Astrocyte (in vitro differentiated cells and primary cell): ENCODE data around the gene RITA1. TPM values are rescaled to one million over a fixed set of nuclear protein-coding genes. Genes with fewer than 3 reads are reported as not detected.
A peak's percentile ranks its signal among the peaks of the same experiment; 100 is the strongest.

Experiments used
- DNase-seq: peaks from one replicate; pipeline ENCODE4 v3.0.0-alpha.2; 2010; ENCODE audit warnings: low read depth
- FAIRE-seq: peaks from 2 replicates; lab custom pipeline; 2011; peaks lifted over from hg19 to GRCh38; lab: Jason Lieb, UNC
- H2AFZ ChIP-seq: 2 replicates; pipeline ENCODE4 v1.6.0; 2012; ENCODE audit warnings: low read depth, low read length, inconsistent platforms
- H3K27ac ChIP-seq: 2 replicates; pipeline ENCODE4 v1.5.1; 2011; ENCODE audit warnings: low read depth, low read length, inconsistent platforms
- H3K27me3 ChIP-seq: 2 replicates; pipeline ENCODE4 v1.6.0; 2011; ENCODE audit warnings: low read length, inconsistent platforms; ENCODE audit not compliant: insufficient read depth
- H3K36me3 ChIP-seq: 2 replicates; pipeline ENCODE4 v1.5.1; 2011; ENCODE audit warnings: low read length, inconsistent platforms; ENCODE audit not compliant: insufficient read depth
- H3K4me1 ChIP-seq: 2 replicates; pipeline ENCODE4 v1.5.1; 2011; ENCODE audit warnings: low read length, inconsistent platforms; ENCODE audit not compliant: insufficient read depth
- H3K4me2 ChIP-seq: 2 replicates; pipeline ENCODE4 v1.6.0; 2012; ENCODE audit warnings: low read length, inconsistent platforms
- H3K4me3 ChIP-seq: 2 replicates; pipeline ENCODE4 v1.5.1; 2011; ENCODE audit warnings: low read depth, mild to moderate bottlenecking, low read length, inconsistent platforms; ENCODE audit not compliant: insufficient read depth
- H3K79me2 ChIP-seq: 2 replicates; pipeline ENCODE4 v1.6.0; 2012; ENCODE audit warnings: mild to moderate bottlenecking, low read length, inconsistent platforms; ENCODE audit not compliant: insufficient read depth
- H3K9ac ChIP-seq: 2 replicates; pipeline ENCODE4 v1.6.0; 2012; ENCODE audit warnings: mild to moderate bottlenecking, low read length, inconsistent platforms
- H3K9me3 ChIP-seq: 2 replicates; pipeline ENCODE4 v1.5.1; 2012; ENCODE audit warnings: low read depth, mild to moderate bottlenecking, low read length, inconsistent platforms; ENCODE audit not compliant: insufficient read depth
- H4K20me1 ChIP-seq: 2 replicates; pipeline ENCODE4 v1.6.0; 2012; ENCODE audit warnings: low read length, inconsistent platforms; ENCODE audit not compliant: insufficient read depth
- H3K27ac Mint-ChIP-seq: one replicate; pipeline ENCODE4 v1.8.0; 2021; ENCODE audit warnings: mild to moderate bottlenecking, mixed read lengths; ENCODE audit not compliant: unreplicated experiment
- H3K27me3 Mint-ChIP-seq: one replicate; pipeline ENCODE4 v1.8.0; 2021; ENCODE audit warnings: low read depth, mixed read lengths; ENCODE audit not compliant: unreplicated experiment
- H3K36me3 Mint-ChIP-seq: one replicate; pipeline ENCODE4 v1.8.0; 2021; ENCODE audit warnings: low read depth, mixed read lengths; ENCODE audit not compliant: unreplicated experiment
- H3K4me1 Mint-ChIP-seq: one replicate; pipeline ENCODE4 v1.8.0; 2021; ENCODE audit warnings: low read depth, mixed read lengths; ENCODE audit not compliant: unreplicated experiment
- H3K4me3 Mint-ChIP-seq: one replicate; pipeline ENCODE4 v1.8.0; 2021; ENCODE audit warnings: mild to moderate bottlenecking, moderate library complexity, mixed read lengths; ENCODE audit not compliant: unreplicated experiment
- H3K9me3 Mint-ChIP-seq: one replicate; pipeline ENCODE4 v1.8.0; 2021; ENCODE audit warnings: mild to moderate bottlenecking, mixed read lengths; ENCODE audit not compliant: unreplicated experiment
- EZH2 ChIP-seq: IDR thresholded peaks from 2 replicates; pipeline ENCODE4 v1.6.1; 2012; ENCODE audit warnings: mild to moderate bottlenecking, low read length, inconsistent platforms; ENCODE audit not compliant: insufficient read depth
- total RNA-seq: library from RNA; stranded (reverse); gene quantifications from 2 replicates; pipeline ENCODE4 v1.2.1, GENCODE V29; 2021
- TF ChIP-seq, protein P1 (sequence below): IDR thresholded peaks from 2 replicates; pipeline ENCODE4 v1.5.1; 2011; ENCODE audit warnings: low read depth, mild to moderate bottlenecking, inconsistent platforms, low read length, moderate library complexity; ENCODE audit not compliant: insufficient read depth

The RITA1 gene
- total RNA-seq, 1 donor from 2014 or later = 23.5 TPM

DNA sequence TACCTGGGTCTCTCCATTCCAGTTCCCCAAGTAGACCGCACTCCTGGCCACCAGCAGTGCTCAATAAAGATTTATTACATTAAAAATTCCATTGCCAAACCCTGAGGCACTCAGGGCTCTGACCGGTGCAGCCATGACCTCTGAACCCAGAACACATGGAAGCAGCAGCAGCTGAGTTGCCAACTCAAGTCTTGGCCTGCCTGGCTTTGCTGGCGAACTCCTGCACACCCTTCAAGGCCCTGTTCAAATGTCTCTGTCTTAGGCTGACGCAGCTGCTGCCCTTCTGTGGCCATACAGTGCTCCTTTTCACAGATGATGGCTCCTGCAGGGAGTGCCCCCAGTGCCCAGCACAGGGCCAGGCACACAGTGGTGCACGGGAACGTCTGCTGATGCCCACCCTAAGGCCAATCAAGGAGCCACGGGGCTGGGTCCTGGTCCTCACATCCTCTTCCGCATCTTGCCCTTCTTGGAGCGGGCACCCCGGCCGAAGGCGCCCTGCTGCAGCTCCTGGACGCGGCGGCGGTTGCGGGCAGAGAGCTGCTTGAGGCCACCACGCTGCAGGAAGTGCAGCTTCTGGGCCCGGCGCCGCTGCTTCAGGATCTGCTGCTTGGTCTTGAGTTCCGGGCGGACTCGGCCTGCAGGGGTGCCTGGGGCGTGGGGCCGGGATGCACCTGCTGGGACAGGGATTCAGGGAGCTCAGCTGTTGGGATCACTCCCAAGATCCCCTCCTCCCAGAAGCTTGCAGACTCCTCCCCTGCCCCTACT lies 26.9 kb upstream of the RITA1 start:
- no peak overlapping the region for H3K4me2 ChIP-seq
- H3K9me3 ChIP-seq = no peaks in the 10 kb centered on the region
- H3K4me3 ChIP-seq = no peak overlapping the region
- FAIRE-seq (no peak), DNase-seq (no peak)
- H3K9ac ChIP-seq = no peak overlapping the region
- Mint-ChIP-seq H3K27ac (no peak overlapping the region), H3K36me3 (peaks cover 33% of the 10 kb centered on the region), H3K9me3 (no peaks in the 10 kb centered on the region), H3K4me3 (no peak overlapping the region), H3K4me1 (peaks cover 18% of the 10 kb centered on the region), H3K27me3 (peaks cover 29% of the 10 kb centered on the region)
- peaks cover 6% of the 10 kb centered on the region for H3K27me3 ChIP-seq
- peaks cover 41% of the 10 kb centered on the region for H4K20me1 ChIP-seq
- H3K4me1 ChIP-seq = peaks cover 16% of the 10 kb centered on the region
- no peak for TF ChIP-seq EZH2
- TF ChIP-seq, protein P1, sequence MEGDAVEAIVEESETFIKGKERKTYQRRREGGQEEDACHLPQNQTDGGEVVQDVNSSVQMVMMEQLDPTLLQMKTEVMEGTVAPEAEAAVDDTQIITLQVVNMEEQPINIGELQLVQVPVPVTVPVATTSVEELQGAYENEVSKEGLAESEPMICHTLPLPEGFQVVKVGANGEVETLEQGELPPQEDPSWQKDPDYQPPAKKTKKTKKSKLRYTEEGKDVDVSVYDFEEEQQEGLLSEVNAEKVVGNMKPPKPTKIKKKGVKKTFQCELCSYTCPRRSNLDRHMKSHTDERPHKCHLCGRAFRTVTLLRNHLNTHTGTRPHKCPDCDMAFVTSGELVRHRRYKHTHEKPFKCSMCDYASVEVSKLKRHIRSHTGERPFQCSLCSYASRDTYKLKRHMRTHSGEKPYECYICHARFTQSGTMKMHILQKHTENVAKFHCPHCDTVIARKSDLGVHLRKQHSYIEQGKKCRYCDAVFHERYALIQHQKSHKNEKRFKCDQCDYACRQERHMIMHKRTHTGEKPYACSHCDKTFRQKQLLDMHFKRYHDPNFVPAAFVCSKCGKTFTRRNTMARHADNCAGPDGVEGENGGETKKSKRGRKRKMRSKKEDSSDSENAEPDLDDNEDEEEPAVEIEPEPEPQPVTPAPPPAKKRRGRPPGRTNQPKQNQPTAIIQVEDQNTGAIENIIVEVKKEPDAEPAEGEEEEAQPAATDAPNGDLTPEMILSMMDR = no peak
- H3K79me2 ChIP-seq = no peaks in the 10 kb centered on the region
- H3K36me3 ChIP-seq = peaks cover 11% of the 10 kb centered on the region
- H2AFZ ChIP-seq = no peak overlapping the region
- no peak overlapping the region for H3K27ac ChIP-seq

DNA sequence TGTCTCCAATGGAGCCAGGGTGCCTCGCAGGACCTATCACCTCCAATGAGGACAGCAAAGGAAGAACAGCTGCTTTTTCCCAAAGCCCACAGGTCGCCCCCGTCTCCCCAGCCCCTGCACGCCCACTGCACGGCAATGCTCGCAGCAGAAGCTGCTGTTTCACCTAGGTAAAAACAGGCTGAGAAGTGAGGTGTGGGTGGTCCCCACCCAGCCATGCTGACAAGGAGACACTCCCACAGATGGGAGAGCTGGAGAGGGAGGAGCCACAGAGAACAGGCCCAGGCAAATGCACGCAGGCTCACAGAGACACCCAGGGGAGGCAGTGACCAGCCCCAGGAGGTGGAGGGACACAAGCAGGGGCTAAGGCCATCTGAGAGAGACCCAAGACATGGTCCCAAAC lies 25.6 kb upstream of the RITA1 start:
- TF ChIP-seq EZH2 = no peak
- TF ChIP-seq, protein P1 = no peak
- H3K36me3 ChIP-seq = peaks cover 11% of the 10 kb centered on the region
- H3K4me1 Mint-ChIP-seq = peaks cover 18% of the 10 kb centered on the region
- no peaks in the 10 kb centered on the region for H3K27me3 ChIP-seq
- H3K27me3 Mint-ChIP-seq = peaks cover 20% of the 10 kb centered on the region
- H3K4me3 Mint-ChIP-seq = peak overlapping the region; percentile 8
- H3K36me3 Mint-ChIP-seq = peaks cover 35% of the 10 kb centered on the region
- DNase-seq = no peak
- no peak for FAIRE-seq
- no peak overlapping the region for H3K4me3 ChIP-seq
- H3K9me3 ChIP-seq = no peaks in the 10 kb centered on the region
- H3K4me1 ChIP-seq = peaks cover 13% of the 10 kb centered on the region
- no peaks in the 10 kb centered on the region for H3K9me3 Mint-ChIP-seq
- no peaks in the 10 kb centered on the region for H3K79me2 ChIP-seq
- H2AFZ ChIP-seq = no peak overlapping the region
- H3K4me2 ChIP-seq = no peak overlapping the region
- H4K20me1 ChIP-seq = peaks cover 50% of the 10 kb centered on the region
- H3K27ac ChIP-seq = no peak overlapping the region
- H3K9ac ChIP-seq = no peak overlapping the region
- no peak overlapping the region for H3K27ac Mint-ChIP-seq

DNA sequence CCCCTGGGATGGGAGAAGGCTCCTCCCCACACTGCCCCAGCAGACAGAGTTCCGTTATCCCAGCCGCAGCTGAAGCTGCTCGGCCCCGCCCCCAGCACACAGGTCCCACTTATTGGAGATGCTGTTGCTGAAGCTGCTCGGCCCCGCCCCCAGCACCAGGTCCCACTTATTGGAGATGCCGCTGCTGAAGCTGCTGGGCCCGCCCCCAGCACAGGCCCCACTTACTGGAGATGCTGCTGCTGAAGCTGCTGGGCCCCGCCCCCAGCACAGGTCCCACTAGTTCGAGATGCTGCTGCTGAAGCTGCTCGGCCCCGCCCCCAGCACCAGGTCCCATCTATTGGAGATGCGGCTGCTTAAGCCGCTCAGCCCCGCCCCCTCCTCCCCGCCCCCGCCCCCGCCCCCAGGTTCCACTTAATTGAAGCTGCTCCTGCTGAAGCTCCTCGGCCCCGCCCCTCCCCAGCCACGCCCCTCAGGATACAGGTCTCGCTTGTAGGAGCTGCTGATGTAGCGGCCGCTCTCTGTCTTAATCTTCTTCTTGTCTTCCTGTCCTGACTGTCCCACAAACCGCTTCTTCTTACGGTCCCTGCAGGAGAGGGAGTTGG lies 24.0 kb upstream of the RITA1 start:
- Mint-ChIP-seq H3K4me1 (peaks cover 18% of the 10 kb centered on the region), H3K9me3 (no peaks in the 10 kb centered on the region), H3K4me3 (peak overlapping the region; percentile 70), H3K27me3 (peaks cover 7% of the 10 kb centered on the region), H3K27ac (no peak overlapping the region), H3K36me3 (peaks cover 41% of the 10 kb centered on the region)
- FAIRE-seq = no peak
- no peak overlapping the region for H3K9ac ChIP-seq
- H4K20me1 ChIP-seq = peaks cover 57% of the 10 kb centered on the region
- no peak overlapping the region for H3K27ac ChIP-seq
- no peak overlapping the region for H3K4me3 ChIP-seq
- H3K4me2 ChIP-seq = no peak overlapping the region
- no peaks in the 10 kb centered on the region for H3K9me3 ChIP-seq
- peaks cover 20% of the 10 kb centered on the region for H3K36me3 ChIP-seq
- H3K27me3 ChIP-seq = no peaks in the 10 kb centered on the region
- TF ChIP-seq, protein P1 = no peak
- TF ChIP-seq EZH2 = no peak
- peaks cover 13% of the 10 kb centered on the region for H3K4me1 ChIP-seq
- no peaks in the 10 kb centered on the region for H3K79me2 ChIP-seq
- peak; percentile 23 for DNase-seq
- no peak overlapping the region for H2AFZ ChIP-seq
